Esophagus muscularis mucosa (tissue), 3 donors: ENCODE results near the gene NR5A2.
A peak's percentile ranks its signal among the peaks of the same experiment; 100 is the strongest.

Experiments used
- POLR2A ChIP-seq: fragments of 450-650 bp; IDR thresholded peaks from one replicate; pipeline ENCODE4 v1.6.1; 2017; ENCODE audit warnings: antibody characterized with exemption, moderate library complexity, mild to moderate bottlenecking, low read depth
- POLR2AphosphoS5 ChIP-seq, 2 donors: sonication (generic); formaldehyde crosslinking; IDR thresholded peaks; one replicate each; pipeline ENCODE4 v1.6.1; 2017; ENCODE audit warnings: antibody characterized with exemption in 2 of 2
- TF ChIP-seq, protein P1 (sequence below), 3 experiments: fragments of 200-600 bp in 2 of 3; fragments of 450-650 bp in 1 of 3; sonication (generic) in 2 of 3; IDR thresholded peaks; one replicate each; pipeline ENCODE4 v1.5.1; 2017 to 2019; ENCODE audit warnings: antibody characterized with exemption in 3 of 3, mild to moderate bottlenecking in 2 of 3, moderate library complexity in 1 of 3

DNA sequence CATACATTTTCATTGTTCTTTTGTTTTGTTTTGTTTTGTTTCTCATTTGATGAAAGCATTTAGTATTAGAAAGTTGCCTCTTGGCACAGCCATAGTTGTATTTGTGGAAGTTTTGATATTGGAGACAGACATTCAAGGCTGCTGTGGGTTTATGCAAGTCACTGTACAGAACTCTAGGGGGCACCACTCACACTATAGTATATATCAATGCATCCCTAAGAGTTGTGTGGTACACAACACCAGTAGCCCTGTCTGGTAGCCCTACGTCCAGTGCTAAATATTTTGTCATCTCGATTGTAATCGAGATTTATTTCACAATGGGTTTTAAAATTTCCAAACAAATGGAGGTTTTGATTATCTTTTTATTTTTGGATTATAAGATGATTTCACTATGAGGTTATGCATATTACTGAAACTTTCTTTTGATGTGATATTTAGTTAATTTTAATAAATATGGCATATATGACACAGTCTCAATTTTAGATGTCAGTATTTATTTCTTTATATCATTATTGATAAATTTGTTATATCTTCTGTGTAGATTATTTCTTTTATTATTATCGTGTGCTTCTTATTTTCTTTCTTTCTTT is 112.2 kb downstream of the NR5A2 start:
- TF ChIP-seq, protein P1, sequence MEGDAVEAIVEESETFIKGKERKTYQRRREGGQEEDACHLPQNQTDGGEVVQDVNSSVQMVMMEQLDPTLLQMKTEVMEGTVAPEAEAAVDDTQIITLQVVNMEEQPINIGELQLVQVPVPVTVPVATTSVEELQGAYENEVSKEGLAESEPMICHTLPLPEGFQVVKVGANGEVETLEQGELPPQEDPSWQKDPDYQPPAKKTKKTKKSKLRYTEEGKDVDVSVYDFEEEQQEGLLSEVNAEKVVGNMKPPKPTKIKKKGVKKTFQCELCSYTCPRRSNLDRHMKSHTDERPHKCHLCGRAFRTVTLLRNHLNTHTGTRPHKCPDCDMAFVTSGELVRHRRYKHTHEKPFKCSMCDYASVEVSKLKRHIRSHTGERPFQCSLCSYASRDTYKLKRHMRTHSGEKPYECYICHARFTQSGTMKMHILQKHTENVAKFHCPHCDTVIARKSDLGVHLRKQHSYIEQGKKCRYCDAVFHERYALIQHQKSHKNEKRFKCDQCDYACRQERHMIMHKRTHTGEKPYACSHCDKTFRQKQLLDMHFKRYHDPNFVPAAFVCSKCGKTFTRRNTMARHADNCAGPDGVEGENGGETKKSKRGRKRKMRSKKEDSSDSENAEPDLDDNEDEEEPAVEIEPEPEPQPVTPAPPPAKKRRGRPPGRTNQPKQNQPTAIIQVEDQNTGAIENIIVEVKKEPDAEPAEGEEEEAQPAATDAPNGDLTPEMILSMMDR (IDR thresholded peaks at IDR 0.05) = peak; percentile 34 to 44 (median 38)
- TF ChIP-seq POLR2A = no peak
- TF ChIP-seq POLR2AphosphoS5 (IDR thresholded peaks at IDR 0.05) = no peak
